HFF-Myc (cell line): Measurements from ENCODE around the gene FAM81A.

ENCODE experiments used
- DNase-seq: peaks from one replicate; pipeline ENCODE4 v3.0.0-alpha.2; 2011; ENCODE audit warnings: low read depth; ENCODE audit errors: extremely low read depth
- H3K4me3 ChIP-seq: replicated peaks from 2 replicates; pipeline ENCODE4 v1.5.1; 2011; ENCODE audit warnings: low read depth, mild to moderate bottlenecking, control low read depth, low read length
- CTCF ChIP-seq: IDR thresholded peaks from 2 replicates; pipeline ENCODE4 v1.5.1; 2012; ENCODE audit warnings: mild to moderate bottlenecking, low read depth, low read length, control low read depth; ENCODE audit errors: missing control alignments

FAM81A gene

GRCh38 chr15:59443341-59444072 lies 5.5 kb downstream of the FAM81A start:
- no peak for DNase-seq
- no peak overlapping the region for H3K4me3 ChIP-seq
- TF ChIP-seq CTCF, result no peak

GRCh38 chr15:59444081-59444835 lies 6.3 kb downstream of the FAM81A start:
- no peak for TF ChIP-seq CTCF
- H3K4me3 ChIP-seq, result no peak overlapping the region
- DNase-seq, result no peak

GRCh38 chr15:59444980-59445545 lies 7.1 kb downstream of the FAM81A start:
- no peak for TF ChIP-seq CTCF
- no peak overlapping the region for H3K4me3 ChIP-seq
- no peak for DNase-seq

GRCh38 chr15:59446232-59446957 lies 8.4 kb downstream of the FAM81A start:
- no peak for DNase-seq
- TF ChIP-seq CTCF, result no peak
- H3K4me3 ChIP-seq, result no peak overlapping the region

- no peak for TF ChIP-seq CTCF
- no peak for DNase-seq
- H3K4me3 ChIP-seq, result no peak overlapping the region
These were observed 9.4 kb downstream of the FAM81A start for GRCh38 chr15:59447367-59447766.

- H3K4me3 ChIP-seq, result no peak overlapping the region
- no peak for TF ChIP-seq CTCF
- no peak for DNase-seq
These were observed 10.9 kb downstream of the FAM81A start for GRCh38 chr15:59448871-59449270.
